Measurements from ENCODE around the gene ITPR1.
"Not testable (repeated sequence)": the region's sequence is repeated elsewhere in the genome, so short reads cannot be mapped to it uniquely, and the experiment has no call there.

ITPR1 gene

GRCh38 chr3:4493014-4493940 is at the start of gene ITPR1:
Gene ITPR1 (plus strand): TSS chr3:4493348. CDS start chr3:4516492, 23,144 bp downstream.
- DNase-seq, result peak; percentile 99

- no peak for DNase-seq
These were observed 45.7 kb upstream of the ITPR1 start for GRCh38 chr3:4447295-4447999.

DNA sequence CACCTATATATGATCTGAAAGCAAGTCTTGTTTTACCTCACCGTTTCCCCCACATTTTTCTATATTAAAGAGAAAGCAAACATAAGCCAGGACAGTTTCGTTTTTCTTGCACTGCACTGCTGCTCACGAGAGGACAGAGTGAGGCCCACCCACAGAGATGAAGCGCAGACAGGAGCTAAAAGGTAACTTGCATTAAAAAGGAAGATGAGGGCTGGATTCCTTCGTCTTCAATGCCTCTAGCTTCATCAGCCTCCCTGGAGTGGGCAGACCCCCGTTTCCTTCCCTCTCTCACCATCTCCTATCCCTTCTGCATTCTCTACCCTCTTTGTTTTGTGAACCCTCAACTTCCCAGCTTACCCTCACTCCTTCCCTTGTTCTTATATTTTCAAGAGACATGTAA is 45.0 kb upstream of the ITPR1 start:
- no peak for DNase-seq

DNA sequence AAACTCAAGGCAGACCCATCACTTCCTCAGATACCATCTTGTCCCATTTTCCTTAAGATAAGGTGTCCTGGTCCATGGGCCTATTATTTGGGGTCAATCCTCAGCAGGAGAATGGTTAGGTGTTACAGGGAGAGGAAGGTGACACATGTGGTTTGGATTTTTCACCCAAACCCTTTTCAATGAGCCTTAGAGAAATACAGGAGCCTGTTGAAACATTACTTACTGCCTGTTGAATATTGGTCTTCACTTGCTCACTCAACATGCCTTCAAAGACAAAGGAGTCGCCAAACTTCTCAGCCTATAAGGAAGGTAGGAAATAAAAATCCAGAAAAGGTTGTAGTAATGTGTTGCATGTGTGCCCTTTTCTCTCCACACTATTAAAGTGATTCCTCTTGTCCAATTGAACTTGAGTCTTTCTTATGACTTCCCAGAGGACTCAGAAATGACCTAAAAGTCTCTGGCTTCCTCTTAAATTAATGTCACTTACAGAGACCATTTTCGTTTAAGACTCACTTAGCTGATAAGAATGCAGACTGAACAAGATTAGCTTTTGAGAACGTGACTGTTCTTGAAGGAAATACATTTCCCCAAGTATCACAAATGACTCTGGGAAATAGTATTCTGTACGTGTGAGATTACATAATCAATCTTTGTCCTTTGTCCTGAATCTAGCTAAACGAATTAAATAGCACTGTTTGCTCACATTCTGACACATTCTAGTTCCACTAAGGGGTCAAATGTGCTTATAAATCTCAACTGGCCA is 43.9 kb upstream of the ITPR1 start:
- no peak for DNase-seq

- no peak for DNase-seq
These were observed 39.0 kb upstream of the ITPR1 start for GRCh38 chr3:4454142-4454541.

GRCh38 chr3:4456780-4457179 is 36.4 kb upstream of the ITPR1 start:
- DNase-seq, result not testable (repeated sequence)

- DNase-seq, result no peak
These were observed 34.2 kb upstream of the ITPR1 start for GRCh38 chr3:4458961-4459360.

GRCh38 chr3:4460334-4460733 is 32.8 kb upstream of the ITPR1 start:
- no peak for DNase-seq

DNA sequence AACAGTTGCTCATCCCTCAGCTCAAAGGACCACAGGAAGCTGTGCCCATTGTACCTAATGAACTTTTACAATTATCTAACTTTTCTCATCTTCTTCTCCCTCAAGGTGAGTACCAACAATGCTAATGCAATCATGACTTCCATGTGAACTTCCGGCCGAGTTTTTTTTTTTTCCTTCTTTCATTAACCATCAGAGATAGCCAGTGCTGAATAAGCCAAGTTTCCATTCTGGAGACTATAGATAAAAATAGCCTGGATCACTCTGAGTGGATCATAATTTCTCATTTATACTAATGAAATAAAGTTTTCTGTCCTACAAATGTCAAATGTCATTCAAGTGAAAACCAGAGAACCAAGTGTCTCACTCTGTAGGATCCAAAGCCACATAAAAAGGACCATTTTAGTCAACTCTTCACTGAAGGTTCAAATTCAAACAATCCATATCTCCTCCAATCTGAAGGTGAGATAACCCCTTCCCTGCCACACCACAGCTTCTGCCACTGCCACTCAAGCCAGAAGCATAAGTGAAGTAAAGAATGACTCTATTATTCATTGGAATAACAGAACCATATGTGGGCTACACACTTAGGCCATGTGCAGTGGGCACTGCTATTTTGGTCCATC is 31.6 kb upstream of the ITPR1 start:
- DNase-seq, result no peak

DNA sequence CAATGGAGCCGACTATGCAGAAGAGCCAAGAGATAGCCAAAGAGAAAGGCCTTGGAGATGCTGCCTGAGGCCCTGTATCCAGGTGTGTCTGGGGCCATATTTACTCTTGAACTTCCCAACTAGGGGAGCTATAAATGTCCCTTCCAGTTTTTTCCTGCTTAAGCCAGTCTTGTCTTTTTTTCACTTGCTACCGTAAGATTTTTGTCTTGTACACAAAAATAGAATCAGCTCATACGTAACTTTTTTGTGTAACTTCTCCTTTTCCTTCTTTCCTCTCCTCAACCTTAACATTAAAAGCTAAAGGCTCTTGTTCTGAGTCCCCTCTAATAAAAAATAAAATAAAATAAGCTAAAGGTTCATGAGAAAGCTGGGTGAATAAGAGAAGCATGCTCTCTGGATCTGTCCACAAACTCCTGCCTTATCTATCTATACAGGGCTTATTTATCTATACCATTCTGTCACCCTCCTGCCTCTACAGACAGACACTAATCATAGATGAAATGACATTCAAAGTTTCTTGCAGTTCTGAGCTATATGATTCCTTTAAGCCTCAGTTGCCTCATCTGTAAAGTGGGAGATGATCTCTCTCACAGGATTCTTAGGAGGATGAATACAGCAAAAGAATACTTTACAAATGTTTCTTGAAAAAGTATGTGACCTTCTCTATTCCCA is 30.6 kb upstream of the ITPR1 start:
- DNase-seq, result no peak

GRCh38 chr3:4464576-4464975 is 28.6 kb upstream of the ITPR1 start:
- no peak for DNase-seq

GRCh38 chr3:4466741-4467521 is 26.2 kb upstream of the ITPR1 start, which contains the start of gene SUMF1:
Gene SUMF1 (minus strand): TSS chr3:4467269. CDS start chr3:4467245, 24 bp downstream.
- peak; percentile 92 for DNase-seq

GRCh38 chr3:4467522-4467867 is 25.7 kb upstream of the ITPR1 start:
- DNase-seq, result no peak

DNA sequence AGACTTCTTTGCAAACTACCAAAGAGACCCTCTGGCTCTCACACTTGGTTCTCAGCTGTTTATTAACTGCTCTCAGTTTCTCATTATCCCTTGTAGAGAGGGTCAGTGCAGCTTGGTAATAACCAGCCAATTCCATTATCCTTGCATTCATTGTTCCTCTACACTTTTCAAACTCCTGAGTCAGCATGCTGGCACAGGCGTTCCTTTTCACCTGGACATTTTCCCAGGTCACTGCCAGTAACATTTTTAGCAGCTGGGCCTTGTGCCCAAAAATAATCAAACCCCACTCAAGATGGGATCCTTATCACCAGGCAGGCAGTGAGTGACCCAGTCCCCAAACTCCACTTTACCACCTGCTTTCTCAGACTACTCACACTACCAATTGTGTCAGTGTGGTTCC is 21.2 kb upstream of the ITPR1 start:
- DNase-seq, result no peak

DNA sequence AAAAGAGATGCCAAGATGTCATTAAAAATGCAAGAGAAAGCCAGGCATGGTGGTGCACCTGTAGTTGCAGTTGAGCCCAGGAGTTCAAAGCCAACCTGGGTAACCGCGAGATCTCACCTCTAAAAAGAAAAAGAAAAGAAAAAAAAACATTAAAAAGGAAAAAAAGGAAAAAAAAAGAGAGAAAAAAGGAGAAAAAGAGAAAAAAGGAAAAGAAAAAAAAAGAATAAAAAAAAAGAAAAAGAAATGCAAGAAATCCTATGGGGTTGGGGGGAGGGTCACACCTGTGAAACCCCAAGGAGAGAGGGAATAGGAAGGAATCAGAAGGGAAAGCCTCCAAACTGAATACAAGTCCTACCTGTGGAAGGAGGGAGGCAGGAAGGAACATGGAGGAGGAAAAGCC is 20.8 kb upstream of the ITPR1 start:
- no peak for DNase-seq

DNA sequence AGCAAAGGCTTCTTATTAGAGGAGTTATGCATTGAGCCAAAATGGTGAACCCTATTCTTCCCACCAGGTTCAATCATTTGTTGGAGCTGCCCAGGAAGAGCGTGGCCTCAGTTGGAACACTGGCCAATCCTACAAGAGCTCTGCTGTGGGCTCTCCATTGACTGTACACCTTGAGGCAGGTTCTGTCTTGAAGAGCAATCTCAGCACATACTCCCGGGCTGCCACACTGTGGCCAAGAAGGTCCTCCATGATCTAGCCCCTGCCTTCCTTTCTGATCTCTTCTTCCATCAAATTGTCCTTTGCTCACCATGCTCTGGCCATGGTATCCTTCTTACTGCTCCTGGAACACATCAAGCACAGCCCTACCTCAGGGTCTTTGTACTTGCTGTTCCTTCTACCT is 20.4 kb upstream of the ITPR1 start:
- DNase-seq, result no peak

GRCh38 chr3:4474683-4475490 is 18.3 kb upstream of the ITPR1 start:
- no peak for DNase-seq

DNA sequence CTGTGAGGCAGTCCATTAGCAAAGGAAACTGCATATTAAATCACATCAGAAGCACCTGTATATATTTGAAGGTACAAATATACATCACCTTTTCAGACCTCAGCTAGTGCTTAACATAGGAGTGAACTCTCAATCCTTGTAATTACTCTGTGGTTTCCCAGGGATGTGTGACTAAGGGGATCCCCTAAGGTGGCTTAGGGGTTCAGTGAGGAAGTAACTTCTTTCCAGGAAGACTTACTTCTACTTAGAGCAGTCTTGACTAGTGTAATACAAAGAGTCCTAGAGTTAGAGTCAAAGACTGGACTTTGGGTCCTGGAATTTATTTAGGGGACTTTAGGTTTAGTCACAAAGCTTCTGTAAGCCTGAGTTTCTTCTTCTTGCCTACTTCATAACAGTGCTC is 17.3 kb upstream of the ITPR1 start:
- no peak for DNase-seq

DNA sequence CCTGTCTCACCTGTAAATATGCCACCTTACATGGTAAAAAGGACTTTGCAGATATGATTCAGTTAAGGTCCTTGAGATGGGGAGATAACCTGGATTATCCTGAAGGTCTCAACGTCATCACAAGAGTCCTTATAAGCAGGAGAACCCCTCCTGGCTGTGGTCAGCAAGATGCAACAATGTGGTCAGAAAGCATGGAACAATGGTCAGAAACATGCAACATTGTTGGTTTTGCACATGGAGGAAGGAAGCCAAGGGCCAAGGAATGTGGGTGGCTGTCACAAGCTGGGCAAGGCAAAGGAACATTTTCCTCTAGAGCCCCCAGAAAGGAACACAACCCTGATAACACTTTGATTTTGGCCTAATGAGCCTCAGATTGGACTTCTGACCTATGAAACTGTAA is 16.7 kb upstream of the ITPR1 start:
- no peak for DNase-seq

- no peak for DNase-seq
These were observed 14.9 kb upstream of the ITPR1 start for GRCh38 chr3:4478261-4478660.

DNA sequence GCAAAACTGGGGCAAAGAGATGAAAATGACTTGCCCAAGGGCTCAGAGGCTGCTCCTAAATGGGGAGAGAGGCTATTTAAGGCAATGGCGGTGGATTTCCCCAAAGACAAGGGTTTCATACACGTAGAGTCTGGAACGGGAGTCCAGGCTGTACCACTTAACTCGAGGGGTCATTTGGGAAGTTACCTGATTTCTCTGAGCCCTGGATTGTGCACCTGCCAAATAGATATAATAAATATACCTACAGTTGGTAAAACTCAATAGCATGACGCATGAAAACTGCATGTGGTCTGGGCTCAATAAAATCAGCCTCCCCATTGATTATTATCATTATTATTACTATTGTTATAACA is 1.3 kb upstream of the ITPR1 start:
- no peak for DNase-seq

Data from eye (tissue), 1 donor.